Bone marrow (tissue), 2 donors: ENCODE results near the gene SLC38A6.
"Not testable (repeated sequence)": the region's sequence is repeated elsewhere in the genome, so short reads cannot be mapped to it uniquely, and the experiment has no call there.

Source experiments
- DNase-seq, 2 donors: peaks; one replicate each; lab custom pipeline; 2025; lab: John Stamatoyannopoulos, UW

Gene SLC38A6

DNA sequence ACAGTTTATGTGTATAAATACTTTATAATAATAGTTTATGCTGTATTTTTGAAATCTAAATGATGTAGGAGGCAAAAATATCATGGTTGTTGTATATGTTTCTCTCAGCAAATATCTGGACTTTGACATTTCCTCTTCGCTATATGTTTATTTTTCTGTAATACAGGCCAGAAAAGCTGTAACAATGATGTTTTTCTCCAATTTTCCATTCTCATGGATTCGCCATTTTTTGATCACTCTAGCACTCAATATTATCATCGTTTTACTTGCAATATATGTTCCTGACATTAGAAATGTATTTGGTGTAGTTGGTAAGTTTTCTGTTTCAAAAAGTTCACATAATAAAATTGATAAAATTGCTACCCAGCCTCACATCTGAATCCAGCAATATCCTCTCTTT lies 70.6 kb downstream of the SLC38A6 start:
- no peak for DNase-seq

DNA sequence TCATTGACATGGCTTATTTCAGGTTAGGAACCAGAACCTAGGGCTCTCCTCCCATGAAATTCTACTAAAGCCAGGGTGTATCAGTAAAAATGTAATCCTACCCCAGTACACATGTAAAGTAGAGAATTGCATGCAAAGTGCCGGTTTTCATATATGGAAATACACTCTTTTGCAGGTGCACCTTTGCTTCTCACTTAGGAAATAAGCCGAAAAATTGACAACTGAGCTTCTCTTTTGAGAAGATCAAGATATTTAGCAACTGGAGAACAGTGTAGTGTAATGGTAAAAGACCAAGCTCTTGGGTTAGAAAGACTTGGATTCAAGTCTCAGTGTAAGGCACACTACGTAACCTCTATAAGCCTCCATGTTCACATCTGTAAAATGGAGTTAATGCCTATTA lies 82.4 kb downstream of the SLC38A6 start:
- DNase-seq = no peak

DNA sequence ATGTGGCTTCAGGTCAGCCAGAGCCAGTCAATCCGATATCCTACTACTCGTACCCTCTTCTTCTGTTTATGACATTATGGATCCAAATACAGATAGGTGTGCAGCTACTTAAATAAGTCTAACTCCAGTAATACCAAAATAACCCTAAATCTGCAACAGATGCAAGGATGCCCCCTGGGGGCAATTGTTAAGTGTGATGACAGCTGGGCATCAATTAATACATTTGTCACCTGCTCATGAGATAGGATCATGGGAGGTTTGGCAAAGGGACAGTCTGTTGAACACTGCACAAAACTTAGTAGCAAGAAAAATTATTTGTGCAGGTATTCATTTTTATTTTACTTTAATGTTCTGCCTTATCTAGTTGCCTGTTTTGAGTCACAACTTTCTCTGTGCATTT lies 83.2 kb downstream of the SLC38A6 start:
- no peak for DNase-seq

DNA sequence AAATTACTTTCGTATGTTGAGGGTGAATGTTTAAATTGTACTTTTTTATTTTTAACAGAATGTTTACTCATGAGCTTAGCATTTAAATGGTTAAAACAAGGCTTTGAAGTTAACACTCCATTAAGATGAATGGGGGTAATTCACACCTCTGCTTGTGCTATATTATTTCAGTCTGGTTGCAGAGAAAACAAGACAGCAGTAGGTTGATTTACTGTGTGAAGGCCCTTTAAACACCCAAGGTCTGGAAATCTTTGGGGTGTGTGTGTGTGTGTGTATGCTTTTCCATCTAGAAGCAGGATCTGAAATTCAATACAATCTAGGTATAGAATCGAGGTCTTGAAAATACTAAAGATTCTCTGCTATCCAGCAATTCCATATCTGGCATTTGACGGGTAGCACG lies 83.8 kb downstream of the SLC38A6 start:
- DNase-seq = no peak

DNA sequence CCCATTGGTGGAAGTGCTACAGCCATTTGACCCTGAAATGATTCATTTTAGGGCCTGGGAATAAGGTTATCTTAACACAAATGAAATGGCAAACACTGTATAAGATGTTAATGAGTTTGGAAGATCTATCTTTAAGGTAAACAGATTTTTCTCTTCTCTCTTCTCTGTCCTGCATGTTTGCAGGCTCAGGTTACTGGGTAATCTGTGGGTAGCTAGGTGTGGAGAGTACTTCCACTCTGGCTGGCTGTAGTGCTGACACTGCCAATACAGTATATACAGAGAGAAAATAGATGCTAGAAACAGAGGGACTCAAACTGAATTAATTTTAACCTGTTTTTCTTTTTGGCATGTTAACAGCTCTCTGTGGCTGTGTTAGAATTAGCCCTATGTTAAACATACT lies 84.6 kb downstream of the SLC38A6 start:
- DNase-seq = no peak

DNA sequence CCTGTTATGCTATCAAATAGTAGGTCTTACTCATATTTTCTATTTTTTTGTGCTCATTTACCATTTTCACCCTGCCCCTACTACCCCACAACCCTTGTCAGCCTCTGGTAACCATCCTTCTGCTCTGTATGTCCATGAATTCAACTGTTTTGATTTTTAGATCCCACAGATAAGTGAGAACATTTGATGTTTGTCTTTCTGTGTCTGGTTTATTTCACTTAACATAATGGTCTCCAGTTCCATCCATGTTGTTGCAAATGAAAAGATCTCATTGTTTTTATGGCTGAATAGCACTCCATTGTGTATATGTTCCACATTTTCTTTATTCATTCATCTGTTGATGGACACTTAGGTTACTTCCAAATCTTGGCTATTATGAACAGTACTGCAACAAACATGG lies 91.4 kb downstream of the SLC38A6 start:
- DNase-seq = not testable (repeated sequence)

DNA sequence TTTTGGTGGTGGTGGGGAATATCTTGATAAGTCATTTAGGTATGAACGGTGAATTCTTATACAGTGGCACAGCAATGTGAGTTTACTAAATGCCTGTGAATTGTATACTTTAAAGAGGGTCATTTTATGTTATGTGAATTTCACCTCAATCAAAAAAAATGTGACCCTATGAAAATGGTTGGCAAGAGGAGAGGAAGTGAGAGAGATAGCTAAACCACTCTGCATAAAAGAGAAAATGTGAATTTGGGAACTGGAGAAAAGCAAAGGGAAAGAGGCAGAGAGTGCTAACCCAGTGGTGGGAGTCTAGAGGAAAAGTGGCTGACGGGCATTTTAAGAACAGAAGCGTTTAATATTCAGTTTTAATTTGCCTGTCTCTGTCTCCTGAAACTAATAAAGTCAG lies 93.8 kb downstream of the SLC38A6 start:
- no peak for DNase-seq

DNA sequence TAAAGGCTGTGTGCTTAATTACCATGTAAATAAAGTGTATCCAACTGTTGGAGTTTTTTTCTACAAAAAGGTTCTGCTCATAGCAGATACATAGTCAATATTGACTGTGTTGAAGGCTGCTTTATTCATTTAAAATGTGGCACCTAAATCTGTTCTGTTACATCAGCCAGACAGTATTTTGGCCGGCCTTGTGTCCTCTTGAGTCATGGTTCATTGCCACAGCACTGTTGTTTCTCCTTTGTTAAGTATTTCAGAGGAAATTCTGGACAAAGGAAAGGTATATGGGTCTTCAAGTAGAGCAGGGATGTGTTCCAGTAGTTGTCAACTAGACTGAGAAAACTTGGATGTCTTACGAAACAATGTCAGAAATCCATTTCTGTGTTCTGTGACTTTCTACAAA lies 95.5 kb downstream of the SLC38A6 start:
- DNase-seq = no peak

DNA sequence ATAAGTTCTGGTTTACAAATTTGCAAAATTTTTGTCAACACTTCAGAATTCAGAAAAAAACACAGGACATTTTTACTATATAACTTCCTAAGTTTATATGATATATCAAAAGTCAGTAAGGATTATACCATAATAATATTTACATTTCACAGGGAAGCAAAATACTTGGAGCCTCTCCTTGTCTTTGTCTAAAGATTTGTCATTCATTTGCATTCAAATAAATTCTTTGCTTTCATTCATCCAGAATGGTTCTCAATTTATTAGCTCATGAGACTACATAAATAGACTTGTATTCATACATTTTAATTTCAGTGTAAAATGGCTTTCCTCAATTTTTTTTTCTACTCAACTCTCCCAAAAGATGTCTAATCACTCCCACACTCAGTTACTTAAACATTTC lies 96.4 kb downstream of the SLC38A6 start:
- no peak for DNase-seq

DNA sequence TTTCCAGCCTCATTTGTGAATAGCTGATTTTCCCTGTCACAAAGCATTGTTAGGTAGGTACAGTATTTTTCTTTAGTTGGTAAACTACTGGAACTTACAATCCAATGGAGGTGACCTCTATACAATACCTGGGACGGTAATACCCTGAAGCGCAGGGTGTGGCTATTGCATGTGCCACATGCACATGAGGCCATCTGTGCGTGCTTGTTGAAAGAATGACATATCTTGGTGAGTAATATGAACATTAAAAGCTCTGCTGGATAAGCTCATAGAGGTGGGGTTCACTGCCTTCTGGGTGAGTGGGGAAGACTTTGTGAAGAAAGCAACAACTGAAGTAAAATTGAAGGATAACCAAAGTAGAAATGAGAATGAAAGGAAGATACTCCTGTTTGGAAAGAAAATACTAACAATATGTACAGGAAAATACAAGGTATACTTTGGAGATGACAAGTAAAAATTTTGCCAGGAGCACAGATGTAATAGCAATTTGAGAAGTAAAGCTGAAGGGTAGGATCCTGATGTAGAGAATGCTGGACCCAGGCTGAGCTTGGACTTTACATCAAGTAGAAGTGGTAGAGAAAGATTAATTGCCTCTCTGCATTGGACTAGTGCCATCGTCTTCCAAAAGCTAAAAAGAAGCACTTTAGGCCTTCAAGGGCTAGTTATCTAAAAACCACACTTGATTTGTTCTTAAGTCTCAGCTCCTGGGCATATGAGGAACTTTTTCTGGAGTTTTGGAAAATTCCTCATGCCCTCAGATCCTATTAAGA lies 97.1 kb downstream of the SLC38A6 start:
- DNase-seq = no peak

DNA sequence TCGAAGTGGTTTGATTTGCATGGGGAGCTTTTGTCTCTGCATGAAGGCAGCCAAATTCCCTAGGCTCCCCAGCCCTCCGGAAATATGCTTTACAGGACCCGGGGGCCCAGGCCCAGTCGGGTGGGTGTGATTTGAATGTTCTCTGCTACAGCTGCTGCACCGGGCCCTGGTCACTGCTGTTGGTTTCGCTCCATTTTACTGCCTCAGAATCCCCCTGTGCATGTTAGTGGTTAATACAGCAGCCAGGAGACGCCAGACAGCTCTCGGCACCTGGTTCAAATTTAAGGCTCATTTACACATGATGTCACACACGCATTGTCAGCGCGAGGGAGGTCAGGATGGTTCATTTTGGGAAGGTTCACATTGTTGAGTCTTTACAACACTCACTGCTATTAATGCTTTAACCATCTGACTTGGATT lies 99.6 kb downstream of the SLC38A6 start:
- no peak for DNase-seq

DNA sequence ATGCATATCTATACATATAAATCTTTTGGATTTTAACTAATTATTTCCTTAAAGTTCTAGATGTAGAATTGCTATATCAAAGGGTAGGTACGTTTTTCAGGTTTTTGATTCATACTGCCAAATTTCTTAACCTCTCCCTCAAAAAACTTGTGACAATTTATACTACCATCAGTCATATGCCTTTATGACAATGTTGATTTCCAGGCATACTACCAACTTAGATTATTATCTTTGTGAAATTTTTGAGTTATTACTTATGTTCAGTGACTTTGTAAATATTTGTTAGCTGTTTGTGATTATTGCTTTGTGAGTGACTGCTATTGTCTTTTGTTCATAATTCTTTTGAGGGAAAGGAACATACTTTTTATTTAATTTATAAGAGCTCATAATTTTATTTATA lies 107.0 kb downstream of the SLC38A6 start:
- no peak for DNase-seq

DNA sequence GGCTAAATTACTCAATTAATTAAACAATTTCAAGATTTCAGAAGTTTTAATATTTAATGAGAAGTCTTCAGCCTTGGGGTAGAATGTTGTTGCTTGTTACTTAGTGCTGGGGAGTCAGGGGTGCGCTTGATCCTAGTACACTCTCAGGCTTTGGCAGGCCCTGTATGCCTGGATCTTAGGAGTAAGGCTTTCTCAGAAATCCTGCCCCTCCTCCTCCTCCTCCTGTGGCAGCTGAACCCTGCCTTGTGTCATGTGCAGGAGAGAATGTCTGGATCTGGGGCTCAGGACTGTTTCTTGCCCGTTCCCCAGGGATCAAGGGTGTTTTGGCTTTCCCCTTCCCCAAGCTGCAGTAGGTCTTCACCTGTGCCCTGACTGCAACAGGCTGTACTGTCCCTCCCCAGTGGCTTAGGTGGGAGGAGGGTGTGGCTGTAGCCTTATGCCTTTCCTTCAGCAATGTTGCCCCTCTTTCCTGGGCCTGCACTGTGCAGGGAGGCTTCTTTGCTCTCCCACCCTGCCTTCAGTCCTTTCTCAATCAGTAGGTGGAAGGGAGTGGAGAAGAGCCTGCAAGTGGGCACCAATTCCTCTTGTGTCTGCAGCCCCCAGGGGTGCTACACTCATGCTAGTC lies 108.2 kb downstream of the SLC38A6 start:
- DNase-seq = no peak

DNA sequence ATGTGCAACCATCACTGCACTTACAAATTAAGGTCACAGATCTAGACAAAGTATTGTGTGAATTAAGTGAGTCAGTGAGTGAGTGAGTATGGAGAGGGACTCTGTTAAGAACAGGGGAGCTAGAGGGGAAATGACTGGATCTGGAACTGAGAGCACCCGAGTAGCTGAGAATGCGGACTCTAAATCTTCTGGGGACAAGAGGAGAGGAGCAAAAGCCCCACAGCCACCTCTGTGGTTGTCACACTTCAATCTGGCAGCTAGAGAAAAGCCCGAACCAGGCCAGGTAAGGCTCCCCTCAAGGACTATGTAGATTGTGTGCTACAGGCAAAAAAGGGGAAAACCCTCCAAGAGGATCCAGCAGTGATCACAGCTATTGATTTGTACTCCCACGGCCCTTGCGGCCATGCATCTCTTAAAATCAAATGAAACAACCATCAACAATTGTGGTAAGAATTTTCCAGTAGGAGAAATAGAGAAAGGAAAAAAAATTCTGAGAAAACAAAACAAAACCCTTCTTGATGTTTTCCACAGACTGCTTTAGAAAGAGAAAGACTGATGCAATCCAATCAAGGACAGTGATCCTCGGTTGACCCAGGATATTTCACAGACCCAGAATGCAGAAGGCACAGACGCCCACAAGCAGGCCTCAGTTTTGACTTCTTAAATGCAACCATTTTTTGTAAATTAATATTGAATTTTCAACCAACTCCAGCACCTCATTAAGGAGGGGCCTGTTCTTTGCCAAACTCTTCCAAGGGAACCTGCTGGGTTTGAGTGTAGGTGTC lies 109.6 kb downstream of the SLC38A6 start:
- no peak for DNase-seq

DNA sequence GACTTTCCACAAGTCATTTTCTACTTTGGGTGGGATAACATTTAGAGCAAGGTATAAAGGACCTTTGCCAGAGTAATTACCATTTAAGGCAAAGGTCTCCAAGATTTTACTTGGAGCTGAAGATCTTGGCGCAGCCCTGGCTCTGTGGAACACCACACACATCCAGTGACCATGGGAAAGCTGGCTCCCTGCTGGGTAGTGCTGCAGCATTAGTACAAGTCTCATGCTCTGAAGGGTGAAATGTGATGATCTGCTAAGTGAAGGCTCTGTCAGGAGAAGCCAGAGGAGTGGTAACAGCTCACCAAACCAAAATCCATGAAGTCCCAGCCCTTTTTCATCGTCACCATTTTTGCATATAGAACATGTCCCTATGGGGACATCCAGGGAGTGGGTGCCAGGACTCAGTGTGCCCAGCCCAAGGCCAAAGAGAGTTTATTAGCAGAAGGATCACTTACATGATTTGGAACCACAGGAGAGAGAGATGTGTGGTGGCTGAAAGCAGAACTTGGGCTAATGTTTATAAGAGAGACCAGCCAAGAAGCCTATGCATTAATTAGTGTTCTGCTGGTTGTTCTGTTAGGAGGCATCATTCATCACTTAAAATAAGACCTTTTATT lies 110.7 kb downstream of the SLC38A6 start:
- no peak for DNase-seq

DNA sequence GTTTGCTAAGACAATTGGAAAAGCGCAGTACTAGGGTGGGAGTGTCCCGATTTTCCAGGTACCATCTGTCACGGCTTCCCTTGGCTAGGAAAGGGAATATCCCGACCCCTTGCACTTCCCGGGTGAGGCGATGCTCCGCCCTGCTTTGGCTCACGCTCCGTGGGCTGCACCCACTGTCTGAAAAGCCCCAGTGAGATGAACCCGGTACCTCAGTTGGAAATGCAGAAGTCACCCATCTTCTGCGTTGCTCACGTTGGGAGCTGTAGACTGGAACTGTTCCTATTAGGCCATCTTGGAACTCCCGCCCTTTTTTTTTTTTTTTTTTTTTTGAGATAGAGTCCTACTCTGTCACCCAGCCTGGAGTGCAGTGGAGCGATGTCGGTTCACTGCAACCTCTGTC lies 117.1 kb downstream of the SLC38A6 start:
- DNase-seq = not testable (repeated sequence)

DNA sequence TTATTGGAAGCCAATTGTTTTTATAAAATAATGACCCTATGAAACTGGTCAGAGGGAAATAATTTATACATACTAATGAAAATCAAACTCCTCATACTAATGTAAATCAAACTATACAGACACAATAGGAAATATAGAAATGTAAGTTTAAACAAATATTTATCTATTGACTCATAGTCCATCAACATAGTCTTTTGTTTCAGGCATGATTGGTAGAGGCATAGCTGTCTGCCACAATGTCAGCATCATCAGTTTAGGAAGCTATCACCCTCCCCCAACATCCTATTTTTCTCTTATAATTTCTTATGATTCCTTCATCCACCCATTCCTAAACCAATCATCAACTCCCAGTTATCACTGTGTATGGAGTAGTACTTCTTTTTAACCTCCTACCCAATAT lies 117.7 kb downstream of the SLC38A6 start:
- no peak for DNase-seq

DNA sequence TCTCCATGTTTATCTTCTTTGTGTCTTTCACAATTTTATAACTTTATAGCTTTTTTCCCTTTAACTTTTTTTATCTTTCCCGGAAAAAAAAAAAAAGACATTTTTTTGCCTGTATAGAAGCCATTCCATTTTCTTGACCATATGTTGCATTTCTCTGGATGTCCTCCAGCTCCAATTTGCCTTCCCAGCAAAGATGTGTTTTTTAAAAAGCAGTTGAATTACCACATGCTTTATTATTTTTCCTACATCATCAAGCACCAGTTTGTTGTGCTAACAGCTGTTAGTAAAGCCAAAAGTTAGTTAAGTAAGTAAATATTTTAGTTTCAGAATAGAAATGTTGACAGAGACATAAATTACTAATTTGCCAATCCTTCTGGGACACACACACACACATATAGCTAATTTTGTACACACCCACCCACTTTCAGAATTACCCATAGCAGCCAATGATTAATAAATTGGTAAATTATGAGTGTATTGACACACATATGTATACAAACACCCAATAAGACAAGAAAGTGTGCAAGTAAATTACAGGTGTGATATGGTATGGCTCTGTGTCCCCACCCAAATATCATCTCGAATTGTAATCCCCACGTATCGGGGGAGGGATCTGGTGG lies 118.3 kb downstream of the SLC38A6 start:
- DNase-seq = no peak

DNA sequence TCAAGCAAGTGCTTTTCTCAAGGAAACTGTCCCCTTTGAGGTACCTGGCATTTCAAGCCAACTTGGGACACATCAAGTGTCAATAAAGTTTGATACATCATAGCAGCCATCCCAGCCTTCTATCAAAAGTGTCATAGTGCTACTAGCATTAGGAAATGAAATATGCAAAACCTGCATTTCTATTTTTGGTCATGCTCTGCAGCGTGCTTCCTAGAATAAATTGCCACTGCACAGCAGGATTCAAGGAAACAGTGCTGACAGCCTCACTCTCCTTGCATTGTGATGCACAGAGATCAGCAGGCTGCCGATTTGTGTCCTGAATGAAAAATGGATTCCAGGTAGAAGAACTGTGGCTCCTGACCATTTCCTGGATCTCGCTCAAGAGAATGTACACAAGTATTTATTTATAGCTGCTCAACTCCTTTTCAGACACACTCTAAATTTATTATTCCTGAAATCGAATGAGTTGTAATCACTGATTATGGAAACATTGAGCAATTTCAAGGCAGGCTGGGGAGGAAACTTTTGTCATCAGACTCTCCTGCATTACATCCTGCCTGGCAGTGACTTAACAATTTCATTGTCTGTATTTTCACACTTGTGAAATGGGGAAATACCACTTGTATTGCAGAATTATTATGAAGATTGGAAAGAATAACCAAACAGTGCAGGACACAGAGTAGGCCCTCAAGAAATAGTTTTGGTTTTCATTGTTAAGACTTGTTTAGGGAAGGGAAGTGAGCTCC lies 120.9 kb downstream of the SLC38A6 start:
- DNase-seq = peak in 1 of 2 donors; percentile 43
